Left cardiac atrium (tissue), 4 donors: ENCODE data around the gene MYOM3. TPM values are rescaled to one million over a fixed set of nuclear protein-coding genes. Genes with fewer than 3 reads are reported as not detected.
A peak's percentile ranks its signal among the peaks of the same experiment; 100 is the strongest.

Experiments used
- ATAC-seq, 2 donors: fragments of 200-7000 bp; cut with Tn5 transposase; one replicate each; pipeline ENCODE4 v1.9.1; 2020; ENCODE audit warnings: mild to moderate bottlenecking in 2 of 2, moderate library complexity in 2 of 2
- DNase-seq: peaks from one replicate; pipeline ENCODE4 v3.0.0-alpha.2; 2020
- intact Hi-C, 2 donors: fragments of 100-400 bp; cut with DNase I; formaldehyde crosslinking; loops; one replicate each; pipeline versions ENCODE4 v1.14.1 to v1.15.1; 2022 to 2023
- total RNA-seq, 2 donors: library from RNA; stranded (reverse); fragmentation: NEBNext Ultra II Directional; extraction: Animal tissue kit (Norgen Biotek cat#: 25700); gene quantifications; one replicate each; pipeline ENCODE4 v1.2.1, GENCODE V29; 2021
- donor health status: DM: no; HTN: yes; CAD: no.
- donor health status: DM: no; HTN: yes; CAD: no; lungs with severe emphysema.
- donor health status: DM: yes; HTN: yes; CAD: no.
- donor health status: Dilated cardiomyopathy.

Gene MYOM3
- total RNA-seq, 2 donors from 2014 or later: 160 to 224 TPM

- DNase-seq (no peak), ATAC-seq (no peak)
- intact Hi-C loops: no loop called here
Observed at GRCh38 chr1:24119489-24119858, 7.5 kb upstream of the MYOM3 start.

GRCh38 chr1:24118410-24119242 is 6.7 kb upstream of the MYOM3 start:
- ATAC-seq: no peak
- intact Hi-C loops: no loop called here
- no peak for DNase-seq

GRCh38 chr1:24117722-24118409 is 5.9 kb upstream of the MYOM3 start:
- ATAC-seq (peak in 1 of 2 donors; percentile 52), DNase-seq (no peak)
- intact Hi-C loops: no loop called here

- intact Hi-C loops: no loop called here
- no peak for DNase-seq
- ATAC-seq: no peak
Observed at GRCh38 chr1:24117132-24117531, 5.2 kb upstream of the MYOM3 start.

- DNase-seq (no peak), ATAC-seq (no peak)
- intact Hi-C loops: no loop called here
Observed at GRCh38 chr1:24114753-24115152, 2.8 kb upstream of the MYOM3 start.

- DNase-seq (no peak), ATAC-seq (no peak)
- intact Hi-C loops: no loop called here
Observed at GRCh38 chr1:24113641-24114033, 1.7 kb upstream of the MYOM3 start.

GRCh38 chr1:24111262-24111995 is 506 bp downstream of the MYOM3 start:
- peak; percentile 27 to 48 for ATAC-seq
- DNase-seq: peak; percentile 73
- intact Hi-C loops: no loop called here

- DNase-seq: peak; percentile 75
- ATAC-seq: peak; percentile 58 to 79
- intact Hi-C loops: no loop called here
Observed at GRCh38 chr1:24110642-24111261, 1.2 kb downstream of the MYOM3 start.

- no peak for DNase-seq
- intact Hi-C loops: no loop called here
- ATAC-seq: no peak
Observed at GRCh38 chr1:24109686-24110475, 2.1 kb downstream of the MYOM3 start.

GRCh38 chr1:24109166-24109483 is 2.8 kb downstream of the MYOM3 start:
- intact Hi-C loops: no loop called here
- DNase-seq (no peak), ATAC-seq (no peak)

- DNase-seq: peak; percentile 68
- intact Hi-C loops: no loop called here
- peak in 1 of 2 donors; percentile 46 for ATAC-seq
Observed at GRCh38 chr1:24108334-24109165, 3.4 kb downstream of the MYOM3 start.

GRCh38 chr1:24107462-24108138 is 4.3 kb downstream of the MYOM3 start:
- intact Hi-C loops: no loop called here
- ATAC-seq: peak in 1 of 2 donors; percentile 19
- DNase-seq: no peak

- DNase-seq (no peak), ATAC-seq (no peak)
- intact Hi-C loops: no loop called here
Observed at GRCh38 chr1:24105368-24106160, 6.4 kb downstream of the MYOM3 start.

- intact Hi-C loops: no loop called here
- ATAC-seq (no peak), DNase-seq (no peak)
Observed at GRCh38 chr1:24104854-24105253, 7.1 kb downstream of the MYOM3 start.

GRCh38 chr1:24103879-24104278 is 8.1 kb downstream of the MYOM3 start:
- ATAC-seq: no peak

GRCh38 chr1:24103408-24103807 is 8.5 kb downstream of the MYOM3 start:
- DNase-seq (no peak), ATAC-seq (no peak)
- intact Hi-C loops: no loop called here

More at GRCh38 chr1:24103879-24104278, 8.1 kb downstream of the MYOM3 start:
- intact Hi-C loops: no loop called here
- no peak for DNase-seq

GRCh38 chr1:24102961-24103360 is 9.0 kb downstream of the MYOM3 start:
- ATAC-seq (peak; percentile 71 to 74), DNase-seq (peak; percentile 68)
- intact Hi-C loops: no loop called here
